BLaER1 treated with 17β-estradiol and CSF1 and Interleukin-3, amounts not matched to agents 10 nM and 100 nM (cell line): ENCODE results near the gene CYP4F22.
A peak's percentile ranks its signal among the peaks of the same experiment; 100 is the strongest.
"Not testable (repeated sequence)": the region's sequence is repeated elsewhere in the genome, so short reads cannot be mapped to it uniquely, and the experiment has no call there.

Experiments used
- H3K27ac ChIP-seq, 11 experiments: shearing (Covaris generic); formaldehyde crosslinking; 2 replicates each; pipeline ENCODE4 v1.8.1; 2022
- H3K27me3 ChIP-seq, 11 experiments: shearing (Covaris generic); formaldehyde crosslinking; 2 replicates each; pipeline ENCODE4 v1.8.1; 2022
- H3K36me3 ChIP-seq, 11 experiments: shearing (Covaris generic); formaldehyde crosslinking; 2 replicates each; pipeline ENCODE4 v1.8.1; 2022
- H3K4me1 ChIP-seq, 10 experiments: shearing (Covaris generic); formaldehyde crosslinking; 2 replicates each; pipeline ENCODE4 v1.8.1; 2022
- H3K4me2 ChIP-seq, 11 experiments: shearing (Covaris generic); formaldehyde crosslinking; 2 replicates each; pipeline ENCODE4 v1.8.1; 2022
- H3K4me3 ChIP-seq, 10 experiments: shearing (Covaris generic); formaldehyde crosslinking; 2 replicates each; pipeline ENCODE4 v1.8.1; 2022
- H3K9ac ChIP-seq, 11 experiments: shearing (Covaris generic); formaldehyde crosslinking; 2 replicates each; pipeline ENCODE4 v1.8.1; 2022
- H3K9me3 ChIP-seq, 11 experiments: shearing (Covaris generic); formaldehyde crosslinking; replicated peaks in 1 of 11; 2 replicates each; pipeline ENCODE4 v1.8.1; 2022
- H4K20me1 ChIP-seq, 11 experiments: shearing (Covaris generic); formaldehyde crosslinking; 2 replicates each; pipeline ENCODE4 v1.8.1; 2022
- Cebpa-rat ChIP-seq, 11 experiments: shearing (Covaris generic); IDR thresholded peaks; 2 replicates each; pipeline ENCODE4 v1.8.1; 2022

The CYP4F22 gene

DNA sequence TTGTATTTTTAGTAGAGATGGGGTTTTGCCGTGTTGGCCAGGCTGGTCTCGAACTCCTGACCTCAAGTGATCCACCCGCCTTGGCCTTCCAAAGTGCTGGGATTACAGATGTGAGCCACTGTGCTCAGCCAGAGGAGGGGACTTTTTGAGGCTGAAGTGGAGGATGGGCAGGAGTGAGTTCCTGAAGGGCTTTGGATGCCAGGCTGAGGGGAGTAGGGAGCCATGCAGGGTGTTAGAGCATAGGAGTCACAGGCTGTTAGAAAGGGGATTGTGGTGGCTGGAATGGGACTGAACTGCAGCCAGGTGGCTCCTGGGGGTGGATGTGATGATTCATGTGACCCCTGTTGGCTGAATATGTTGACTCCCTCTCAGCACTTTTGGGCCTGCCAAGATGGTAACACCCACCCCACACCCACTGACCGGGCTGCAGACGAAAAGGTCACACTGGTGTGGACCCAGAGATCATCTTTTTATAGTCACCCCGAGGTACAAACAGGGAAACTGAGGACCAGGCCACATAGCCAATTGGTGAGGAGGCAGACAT is 11.2 kb downstream of the CYP4F22 start:
- H3K27ac ChIP-seq: no peak overlapping the region
- peaks cover 24 to 40% (median 33%) of the 10 kb centered on the region in 11 experiments for H3K9me3 ChIP-seq
- H3K27me3 ChIP-seq: no peaks in the 10 kb centered on the region
- H3K36me3 ChIP-seq: peaks cover 0 to 2% (median 0%) of the 10 kb centered on the region in 11 experiments; a peak in 2 of 22 replicates
- H3K4me2 ChIP-seq: no peak overlapping the region
- H3K4me3 ChIP-seq: no peak overlapping the region
- no peak overlapping the region for H3K9ac ChIP-seq
- no peak for TF ChIP-seq Cebpa-rat (IDR thresholded peaks at IDR 0.05)
- peaks cover 7 to 23% (median 10%) of the 10 kb centered on the region in 10 experiments for H3K4me1 ChIP-seq
- no peaks in the 10 kb centered on the region for H4K20me1 ChIP-seq

DNA sequence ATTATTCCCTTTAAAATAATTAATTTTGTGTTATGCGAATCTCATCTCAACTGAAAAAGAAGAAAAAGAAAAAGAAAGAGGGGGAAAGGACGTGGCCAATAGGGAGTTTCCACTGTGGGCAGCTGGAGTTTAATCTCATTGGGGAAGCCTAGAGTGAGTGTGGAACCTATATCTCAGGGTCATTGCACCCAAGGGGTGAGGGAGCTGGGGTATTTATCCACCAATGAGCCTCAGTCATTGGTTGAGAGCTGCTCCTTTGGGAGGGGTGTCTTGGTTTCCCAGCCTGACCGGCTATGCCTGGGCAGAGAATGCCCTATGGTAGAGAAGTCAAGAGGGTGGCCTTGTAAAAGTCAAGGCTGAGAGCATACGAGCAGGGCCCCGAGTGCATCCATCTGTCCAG is 16.5 kb downstream of the CYP4F22 start:
- H3K4me2 ChIP-seq: no peak overlapping the region
- no peaks in the 10 kb centered on the region for H3K36me3 ChIP-seq
- peaks cover 0 to 6% (median 5%) of the 10 kb centered on the region in 11 experiments; a peak in 18 of 22 replicates for H3K9me3 ChIP-seq
- H3K4me1 ChIP-seq: peaks cover 0 to 13% (median 0%) of the 10 kb centered on the region in 10 experiments; a peak in 3 of 20 replicates
- H3K27me3 ChIP-seq: no peaks in the 10 kb centered on the region
- no peak overlapping the region for H3K4me3 ChIP-seq
- H4K20me1 ChIP-seq: no peaks in the 10 kb centered on the region
- no peak overlapping the region for H3K9ac ChIP-seq
- no peak overlapping the region for H3K27ac ChIP-seq
- TF ChIP-seq Cebpa-rat (IDR thresholded peaks at IDR 0.05): no peak

DNA sequence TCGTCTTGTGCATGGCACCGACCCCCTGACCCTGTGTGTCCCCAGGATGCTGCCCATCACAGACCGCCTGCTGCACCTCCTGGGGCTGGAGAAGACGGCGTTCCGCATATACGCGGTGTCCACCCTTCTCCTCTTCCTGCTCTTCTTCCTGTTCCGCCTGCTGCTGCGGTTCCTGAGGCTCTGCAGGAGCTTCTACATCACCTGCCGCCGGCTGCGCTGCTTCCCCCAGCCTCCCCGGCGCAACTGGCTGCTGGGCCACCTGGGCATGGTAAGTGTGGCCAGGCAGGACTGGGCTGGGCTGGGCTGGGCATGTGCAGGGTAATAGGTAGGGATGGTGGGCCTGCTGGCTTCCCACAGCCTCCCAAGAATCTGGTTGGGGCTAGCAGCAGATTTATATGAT is 17.0 kb downstream of the CYP4F22 start:
- Histone ChIP-seq H3K4me2 (no peak overlapping the region), H3K4me1 (peaks cover 0 to 13% (median 0%) of the 10 kb centered on the region in 10 experiments; a peak in 3 of 20 replicates), H3K27ac (no peak overlapping the region), H3K36me3 (peaks cover 0 to 4% (median 0%) of the 10 kb centered on the region in 11 experiments; a peak in 2 of 22 replicates), H4K20me1 (no peaks in the 10 kb centered on the region), H3K4me3 (no peak overlapping the region), H3K9me3 (peaks cover 4 to 11% (median 10%) of the 10 kb centered on the region in 11 experiments; a peak in 21 of 22 replicates), H3K27me3 (no peaks in the 10 kb centered on the region), H3K9ac (no peak overlapping the region)
- TF ChIP-seq Cebpa-rat (IDR thresholded peaks at IDR 0.05): no peak

DNA sequence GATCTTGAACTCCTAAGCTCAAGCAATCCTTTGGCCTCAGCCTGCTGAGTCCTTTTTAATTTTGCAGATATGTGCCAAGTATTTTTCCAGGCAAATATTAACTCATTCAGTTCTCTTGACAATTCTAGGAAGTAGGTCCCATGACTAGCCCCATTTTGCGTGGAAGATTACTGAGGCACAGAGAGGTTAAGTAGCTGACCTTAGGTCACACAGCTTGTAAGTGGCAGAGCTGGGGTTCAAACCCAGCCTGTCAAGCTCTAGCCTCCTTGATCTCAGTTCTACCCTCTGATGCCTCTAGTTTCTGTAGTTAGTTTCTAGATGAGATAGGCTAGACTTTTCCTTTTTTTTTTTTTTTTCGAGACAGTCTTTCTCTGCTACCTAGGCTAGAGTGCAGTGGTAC is 18.1 kb downstream of the CYP4F22 start:
- H4K20me1 ChIP-seq: no peaks in the 10 kb centered on the region
- no peak for TF ChIP-seq Cebpa-rat (IDR thresholded peaks at IDR 0.05)
- peaks cover 0 to 10% (median 0%) of the 10 kb centered on the region in 11 experiments; a peak in 2 of 22 replicates for H3K36me3 ChIP-seq

DNA sequence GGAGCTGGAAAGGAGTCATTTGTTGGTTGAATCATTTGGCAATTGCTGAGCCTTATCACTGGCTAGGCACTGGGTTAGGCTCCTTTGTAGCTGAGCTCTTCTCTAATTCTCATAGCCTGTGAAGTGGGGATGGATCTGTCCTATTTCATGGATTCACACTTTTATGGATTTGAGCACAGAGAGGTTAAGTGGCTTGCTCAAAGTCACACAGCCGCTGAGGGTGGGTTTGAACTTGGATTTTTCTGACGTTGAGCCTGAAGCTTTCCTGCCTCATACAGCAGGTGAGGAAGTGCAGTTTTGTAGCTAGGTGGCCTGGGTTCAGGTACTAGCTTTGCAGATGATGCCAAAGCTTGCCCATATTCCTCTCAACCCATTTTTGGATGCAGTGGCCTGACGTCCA is 19.4 kb downstream of the CYP4F22 start:
- H3K9ac ChIP-seq: no peak overlapping the region
- peaks cover 0 to 19% (median 14%) of the 10 kb centered on the region in 10 experiments; a peak in 17 of 20 replicates for H3K4me1 ChIP-seq
- no peak for TF ChIP-seq Cebpa-rat (IDR thresholded peaks at IDR 0.05)
- no peaks in the 10 kb centered on the region for H4K20me1 ChIP-seq
- no peak overlapping the region for H3K27ac ChIP-seq
- no peak overlapping the region for H3K4me2 ChIP-seq
- peaks cover 11 to 25% (median 20%) of the 10 kb centered on the region in 11 experiments; a peak in 21 of 22 replicates for H3K9me3 ChIP-seq
- H3K36me3 ChIP-seq: peaks cover 0 to 10% (median 0%) of the 10 kb centered on the region in 11 experiments; a peak in 2 of 22 replicates
- no peak overlapping the region for H3K4me3 ChIP-seq
- H3K27me3 ChIP-seq: no peaks in the 10 kb centered on the region

More for the DNA sequence above, 18.1 kb downstream of the CYP4F22 start:
- no peak overlapping the region for H3K27ac ChIP-seq
- peaks cover 0 to 15% (median 1%) of the 10 kb centered on the region in 10 experiments; a peak in 11 of 20 replicates for H3K4me1 ChIP-seq
- H3K4me2 ChIP-seq: no peak overlapping the region
- H3K4me3 ChIP-seq: no peak overlapping the region
- H3K9ac ChIP-seq: no peak overlapping the region
- H3K9me3 ChIP-seq: peaks cover 11 to 21% (median 20%) of the 10 kb centered on the region in 11 experiments; a peak in 21 of 22 replicates
- no peaks in the 10 kb centered on the region for H3K27me3 ChIP-seq

DNA sequence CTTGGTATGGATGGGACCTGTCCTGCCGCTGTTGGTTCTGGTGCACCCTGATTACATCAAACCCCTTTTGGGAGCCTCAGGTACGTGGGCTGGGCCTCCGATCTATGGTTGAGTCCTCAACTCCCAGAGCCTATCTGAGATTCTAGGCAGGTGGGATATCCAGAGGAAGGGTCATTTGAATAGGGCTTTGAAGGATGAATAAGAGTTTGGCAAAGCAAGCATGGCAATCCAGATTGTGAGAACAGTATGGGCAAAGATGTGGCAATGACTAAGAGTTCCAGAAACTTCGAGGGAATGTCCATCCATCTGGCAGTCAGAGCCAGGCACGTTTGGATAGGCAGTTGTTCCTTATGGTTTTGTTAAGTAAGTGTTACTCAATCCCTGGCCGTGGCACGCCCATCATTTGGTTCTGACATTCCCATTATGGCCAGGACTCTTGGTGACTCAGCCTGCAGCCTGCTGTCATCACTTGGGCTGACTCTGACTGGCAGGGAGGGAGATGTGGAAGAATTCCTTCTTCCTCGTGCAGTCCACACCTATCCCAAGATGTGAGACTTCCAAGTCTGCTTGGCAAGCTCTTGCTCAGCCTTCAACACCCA is 21.5 kb downstream of the CYP4F22 start:
- Histone ChIP-seq H3K4me3 (0 out of 20 replicates have a peak overlapping the region, but pooled peaks of 2 of the 10 experiments have one; percentile 1 to 8), H3K27ac (no peak overlapping the region), H3K9me3 (peaks cover 11 to 25% (median 20%) of the 10 kb centered on the region in 11 experiments; a peak in 21 of 22 replicates), H3K27me3 (no peaks in the 10 kb centered on the region), H3K4me1 (peaks cover 0 to 40% (median 35%) of the 10 kb centered on the region in 10 experiments; a peak in 17 of 20 replicates), H3K9ac (no peak overlapping the region), H3K4me2 (no peak overlapping the region), H3K36me3 (peaks cover 0 to 10% (median 0%) of the 10 kb centered on the region in 11 experiments; a peak in 2 of 22 replicates), H4K20me1 (no peaks in the 10 kb centered on the region)
- no peak for TF ChIP-seq Cebpa-rat (IDR thresholded peaks at IDR 0.05)

DNA sequence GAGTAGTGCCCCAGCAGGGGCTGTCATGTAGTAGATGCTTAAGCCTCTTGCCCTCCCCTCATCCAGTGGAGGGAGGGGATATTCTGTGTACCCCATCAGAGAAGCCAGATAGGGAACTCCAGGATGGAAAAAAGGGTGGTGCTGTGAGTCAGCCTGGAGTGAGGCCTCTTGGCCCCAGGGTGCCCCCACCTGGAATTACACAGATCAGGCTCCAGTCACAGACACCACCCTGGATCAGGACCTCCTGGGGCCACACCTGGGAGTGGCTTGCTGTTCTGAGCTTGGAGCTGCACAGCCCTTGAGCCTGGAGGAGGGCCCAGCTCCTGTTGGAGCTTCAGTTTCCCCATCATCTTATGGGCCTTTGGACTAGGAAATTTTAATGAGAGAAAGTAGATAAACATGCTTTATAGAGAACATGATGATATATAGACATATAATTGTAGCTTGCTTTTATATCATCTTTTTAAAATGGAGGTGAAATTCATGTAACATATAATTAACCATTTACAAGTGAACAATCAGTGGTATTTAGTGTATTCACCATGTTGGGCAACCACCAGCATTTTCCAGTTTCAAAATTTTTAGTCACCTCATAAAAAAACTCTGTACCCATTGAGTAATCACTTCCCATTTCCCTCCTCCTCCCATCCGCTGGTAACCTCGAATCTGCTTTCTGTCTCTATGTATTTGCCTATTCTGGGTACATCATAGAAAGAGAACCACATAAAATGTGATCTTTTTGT is 24.6 kb downstream of the CYP4F22 start:
- Histone ChIP-seq H3K36me3 (peaks cover 0 to 10% (median 0%) of the 10 kb centered on the region in 11 experiments; a peak in 2 of 22 replicates), H3K27me3 (no peaks in the 10 kb centered on the region), H3K27ac (peak overlapping the region; percentile 30 to 95 (median 85); a peak in 21 of 22 replicates), H3K4me1 (peaks cover 0 to 54% (median 37%) of the 10 kb centered on the region in 10 experiments; a peak in 17 of 20 replicates), H3K4me3 (peak overlapping the region in 3 of 10 experiments; percentile 11 to 30 (median 27); a peak in 2 of 20 replicates), H3K9ac (peak overlapping the region in 10 of 11 experiments; percentile 43 to 80 (median 71); a peak in 18 of 22 replicates), H3K4me2 (peak overlapping the region in 10 of 11 experiments; percentile 47 to 95 (median 88); a peak in 20 of 22 replicates), H4K20me1 (no peaks in the 10 kb centered on the region), H3K9me3 (peaks cover 15 to 34% (median 25%) of the 10 kb centered on the region in 11 experiments)
- TF ChIP-seq Cebpa-rat (IDR thresholded peaks at IDR 0.05): peak in 5 of 11 experiments; percentile 36 to 85 (median 81); a peak in 7 of 22 replicates

DNA sequence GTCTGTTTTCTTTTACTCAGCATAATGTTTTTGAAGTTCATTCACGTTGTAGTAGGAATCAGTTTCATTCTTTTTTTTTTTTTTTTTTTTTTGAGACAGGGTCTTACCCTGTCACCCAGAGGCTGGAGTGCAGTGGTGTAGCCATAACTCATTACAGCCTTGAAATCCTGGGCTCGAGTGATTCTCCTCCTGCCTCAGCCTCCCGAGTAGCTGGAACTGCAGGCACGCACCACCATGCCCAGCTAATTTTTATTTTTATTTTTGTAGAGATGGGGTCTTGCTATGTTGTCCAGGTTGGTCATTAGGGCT is 25.2 kb downstream of the CYP4F22 start:
- not testable (repeated sequence) for H3K4me3 ChIP-seq, H4K20me1 ChIP-seq, H3K36me3 ChIP-seq, H3K27me3 ChIP-seq
- H3K4me2 ChIP-seq: peak overlapping the region in 9 of 11 experiments; percentile 47 to 95 (median 89); a peak in 19 of 22 replicates
- TF ChIP-seq Cebpa-rat (IDR thresholded peaks at IDR 0.05): peak in 1 of 11 experiments; percentile 15; a peak in 2 of 22 replicates
- H3K27ac ChIP-seq: peak overlapping the region; percentile 17 to 95 (median 85); a peak in 19 of 22 replicates
- H3K9ac ChIP-seq: peak overlapping the region in 9 of 11 experiments; percentile 4 to 80 (median 65); a peak in 12 of 22 replicates
- H3K9me3 ChIP-seq: peaks cover 21 to 39% (median 31%) of the 10 kb centered on the region in 11 experiments
- H3K4me1 ChIP-seq: peaks cover 0 to 54% (median 37%) of the 10 kb centered on the region in 10 experiments; a peak in 17 of 20 replicates
